Measurements from ENCODE around the gene NME7. TPM values are rescaled to one million over a fixed set of nuclear protein-coding genes. Genes with fewer than 3 reads are reported as not detected.
A peak's percentile ranks its signal among the peaks of the same experiment; 100 is the strongest.

Gene NME7
- total RNA-seq, 4 donors from 2014 or later = 3.7 to 8.4 (median 5.5) TPM

DNA sequence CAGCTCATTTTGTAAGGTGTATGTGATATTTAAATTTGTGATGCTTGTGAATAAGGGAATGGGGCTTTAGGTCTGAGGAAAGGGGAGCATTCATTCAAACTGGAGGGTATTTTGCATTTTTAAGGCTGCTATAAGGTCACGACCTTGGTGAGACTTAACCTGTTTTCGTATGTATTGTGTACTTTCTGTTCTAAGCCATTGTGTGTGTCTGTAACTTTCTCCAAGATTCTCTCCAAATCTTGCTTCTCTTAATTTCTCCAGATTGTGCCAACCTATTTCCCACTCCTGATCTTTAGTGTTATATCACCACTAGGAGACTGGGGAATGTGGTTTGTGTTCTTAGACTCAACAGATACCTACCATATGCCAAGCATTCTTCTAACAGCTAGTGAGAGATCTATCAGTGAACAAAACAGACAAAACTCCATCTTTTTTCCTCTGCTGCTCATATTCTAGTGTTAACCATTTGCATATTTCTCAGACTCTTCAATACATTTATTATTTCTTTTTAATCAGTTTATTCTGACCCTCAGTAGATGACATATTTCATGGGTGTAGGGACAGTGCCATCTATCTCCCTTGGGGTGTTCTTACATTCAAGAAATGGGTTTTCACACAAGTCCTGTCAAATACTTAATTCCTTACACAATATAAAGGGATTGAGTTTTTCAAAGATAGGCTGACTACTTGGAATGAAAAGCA lies 233.6 kb downstream of the NME7 start:
- in situ Hi-C loops (cut with MboI; ENCODE audit: low sequenced_read_pairs in 4 of 4) = no loop called here
- intact Hi-C loops (cut with DNase I; ENCODE audit: low total_unique reads) = no loop called here
- ATAC-seq (peak in 1 of 2 donors; percentile 15), DNase-seq (no peak)
- Histone ChIP-seq H3K36me3 (peaks cover 0 to 29% of the 10 kb centered on the region in 2 donors), H3K4me3 (no peak overlapping the region), H3K27ac (peak overlapping the region; percentile 35 to 65 (median 48)), H3K9me3 (no peaks in the 10 kb centered on the region), H3K4me1 (peaks cover 0 to 12% of the 10 kb centered on the region in 2 donors), H3K27me3 (no peaks in the 10 kb centered on the region)
- peak in 2 of 5 experiments; percentile 17 to 30 for TF ChIP-seq CTCF (IDR thresholded peaks at IDR 0.05 in 4 of 5, conservative IDR thresholded peaks at IDR 0.05 in 1 of 5)
- TF ChIP-seq POLR2A (IDR thresholded peaks at IDR 0.05) = no peak

DNA sequence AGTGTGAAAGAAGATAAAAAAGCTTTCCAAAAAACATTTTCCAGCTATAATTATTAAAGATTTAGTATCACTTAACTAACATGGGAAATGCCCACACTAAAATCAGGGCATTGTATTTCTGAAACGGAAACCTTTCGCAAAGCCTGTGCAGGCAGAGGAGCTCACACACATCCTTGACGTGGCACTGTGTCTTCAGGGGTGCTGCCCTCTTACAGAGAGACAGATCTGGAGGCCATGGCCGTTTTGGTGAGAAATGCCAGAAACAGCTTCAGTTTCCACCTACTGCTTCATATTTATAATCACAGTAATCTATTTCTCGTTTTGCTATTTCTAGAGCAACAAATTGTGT lies 234.4 kb downstream of the NME7 start:
- ATAC-seq (no peak), DNase-seq (no peak)
- in situ Hi-C loops (cut with MboI; ENCODE audit: low sequenced_read_pairs in 4 of 4) (no loop called here), intact Hi-C loops (cut with DNase I; ENCODE audit: low total_unique reads) (no loop called here)
- Histone ChIP-seq H3K27me3 (no peaks in the 10 kb centered on the region), H3K4me3 (no peak overlapping the region), H3K9me3 (no peaks in the 10 kb centered on the region), H3K36me3 (peaks cover 0 to 36% of the 10 kb centered on the region in 2 donors), H3K27ac (peak overlapping the region; percentile 7 to 65 (median 48)), H3K4me1 (peaks cover 0 to 12% of the 10 kb centered on the region in 2 donors)
- TF ChIP-seq CTCF (IDR thresholded peaks at IDR 0.05 in 4 of 5, conservative IDR thresholded peaks at IDR 0.05 in 1 of 5) = no peak
- TF ChIP-seq POLR2A (IDR thresholded peaks at IDR 0.05) = no peak

DNA sequence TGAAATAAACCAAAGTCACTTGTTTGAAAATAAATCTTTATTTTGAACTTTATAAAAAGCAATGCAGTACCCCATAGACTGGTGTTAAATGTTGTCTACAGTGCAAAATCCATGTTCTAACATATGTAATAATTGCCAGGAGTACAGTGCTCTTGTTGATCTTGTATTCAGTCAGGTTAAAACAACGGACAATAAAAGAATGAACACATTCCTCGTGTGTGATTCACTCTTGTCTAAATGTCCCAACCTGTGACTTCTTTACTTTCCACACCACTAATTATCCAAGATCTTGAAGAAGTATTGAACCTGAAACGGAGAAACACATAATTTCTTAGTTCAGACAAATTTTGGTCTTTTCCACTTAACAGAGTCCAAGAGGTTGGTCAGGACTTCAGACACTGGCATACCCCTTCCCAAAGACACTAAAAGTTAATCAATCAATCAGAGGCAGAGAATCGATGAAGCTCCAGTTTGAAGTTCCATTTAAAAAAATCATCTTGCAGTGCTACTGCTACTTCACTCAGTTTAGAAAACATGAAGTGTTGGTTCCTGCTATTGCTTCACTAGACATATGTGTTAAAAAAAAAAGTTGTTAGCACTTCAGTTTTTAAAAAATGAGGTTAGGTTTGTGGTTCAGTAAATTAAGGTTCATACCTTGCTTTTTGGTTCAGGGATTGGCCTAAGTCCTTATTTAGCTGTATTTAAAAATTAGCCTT lies 234.9 kb downstream of the NME7 start:
- peak overlapping the region; percentile 30 to 65 (median 48) for H3K27ac ChIP-seq
- DNase-seq = no peak
- no peaks in the 10 kb centered on the region for H3K9me3 ChIP-seq
- H3K36me3 ChIP-seq = peaks cover 0 to 42% of the 10 kb centered on the region in 2 donors
- in situ Hi-C loops (cut with MboI; ENCODE audit: low sequenced_read_pairs in 4 of 4) = no loop called here
- H3K27me3 ChIP-seq = no peaks in the 10 kb centered on the region
- intact Hi-C loops (cut with DNase I; ENCODE audit: low total_unique reads) = no loop called here
- no peak overlapping the region for H3K4me3 ChIP-seq
- peaks cover 0 to 12% of the 10 kb centered on the region in 2 donors for H3K4me1 ChIP-seq
- no peak for ATAC-seq
- TF ChIP-seq CTCF (IDR thresholded peaks at IDR 0.05 in 4 of 5, conservative IDR thresholded peaks at IDR 0.05 in 1 of 5) (no peak), POLR2A (IDR thresholded peaks at IDR 0.05) (no peak)

DNA sequence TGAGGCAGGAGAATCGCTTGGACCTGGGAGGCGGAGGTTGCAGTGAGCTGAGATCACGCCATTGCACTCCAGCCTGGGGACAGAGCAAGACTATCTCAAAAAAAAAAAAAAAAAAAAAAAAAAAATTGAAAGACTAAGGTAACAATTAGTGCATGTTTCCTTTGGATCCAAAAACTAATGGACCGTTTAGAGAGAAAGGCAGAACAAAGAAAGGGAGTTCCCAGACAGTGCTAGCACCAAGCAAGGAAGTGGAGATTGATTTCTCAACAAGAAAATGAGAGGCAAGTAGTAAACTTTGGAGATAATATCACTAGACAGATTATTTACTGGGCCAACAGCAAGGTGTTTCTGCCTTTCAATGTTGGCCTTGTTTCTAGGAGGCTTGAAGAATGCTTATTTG lies 236.9 kb downstream of the NME7 start:
- Histone ChIP-seq H3K4me3 (no peak overlapping the region), H3K27me3 (no peaks in the 10 kb centered on the region), H3K27ac (peak overlapping the region in 3 of 4 donors; percentile 54 to 99 (median 63)), H3K4me1 (peaks cover 5 to 29% of the 10 kb centered on the region in 2 donors), H3K9me3 (no peaks in the 10 kb centered on the region), H3K36me3 (peaks cover 0 to 62% of the 10 kb centered on the region in 2 donors)
- in situ Hi-C loops (cut with MboI; ENCODE audit: low sequenced_read_pairs in 4 of 4) = no loop called here
- DNase-seq (no peak), ATAC-seq (no peak)
- TF ChIP-seq CTCF (IDR thresholded peaks at IDR 0.05 in 4 of 5, conservative IDR thresholded peaks at IDR 0.05 in 1 of 5) (no peak), POLR2A (IDR thresholded peaks at IDR 0.05) (no peak)
- intact Hi-C loops (cut with DNase I; ENCODE audit: low total_unique reads) = no loop called here

Measured in gastrocnemius medialis (tissue), 4 donors.